HG02840 (cell line): ENCODE data around the gene AATK.

Source experiments
- ATAC-seq: cut with Tn5 transposase; IDR thresholded peaks from one replicate; pipeline ENCODE4 v1.9.1; 2021; ENCODE audit warnings: mild to moderate bottlenecking, moderate library complexity, moderate number of reproducible peaks; ENCODE audit not compliant: unreplicated experiment, low FRiP score

The AATK gene

GRCh38 chr17:81197409-81197795 is 31.4 kb upstream of the AATK start:
- ATAC-seq = no peak

GRCh38 chr17:81196505-81197408 is 30.7 kb upstream of the AATK start:
- ATAC-seq = no peak

- no peak for ATAC-seq
Measured at GRCh38 chr17:81195941-81196495, 30.0 kb upstream of the AATK start.

GRCh38 chr17:81194941-81195901 is 29.2 kb upstream of the AATK start:
- no peak for ATAC-seq

GRCh38 chr17:81194225-81194760 is 28.3 kb upstream of the AATK start:
- ATAC-seq = no peak

GRCh38 chr17:81193470-81194224 is 27.6 kb upstream of the AATK start:
- ATAC-seq = no peak

GRCh38 chr17:81193051-81193410 is 27.0 kb upstream of the AATK start:
- no peak for ATAC-seq

GRCh38 chr17:81192386-81193050 is 26.5 kb upstream of the AATK start:
- no peak for ATAC-seq

- ATAC-seq = no peak
Measured at GRCh38 chr17:81191646-81192045, 25.6 kb upstream of the AATK start.

- no peak for ATAC-seq
Measured at GRCh38 chr17:81191116-81191515, 25.1 kb upstream of the AATK start.

GRCh38 chr17:81190591-81190990 is 24.6 kb upstream of the AATK start:
- ATAC-seq = no peak

GRCh38 chr17:81189670-81190530 is 23.9 kb upstream of the AATK start:
- no peak for ATAC-seq

- no peak for ATAC-seq
Measured at GRCh38 chr17:81189016-81189415, 23.0 kb upstream of the AATK start.

- no peak for ATAC-seq
Measured at GRCh38 chr17:81188491-81188840, 22.4 kb upstream of the AATK start.

GRCh38 chr17:81187586-81188490 is 21.8 kb upstream of the AATK start:
- ATAC-seq = no peak

GRCh38 chr17:81187120-81187519 is 21.1 kb upstream of the AATK start:
- no peak for ATAC-seq

GRCh38 chr17:81186203-81186602 is 20.2 kb upstream of the AATK start:
- ATAC-seq = no peak

GRCh38 chr17:81184555-81184954 is 18.5 kb upstream of the AATK start:
- ATAC-seq = no peak
